ENCODE results near the gene TMEM245.
"Not testable (repeated sequence)": the region's sequence is repeated elsewhere in the genome, so short reads cannot be mapped to it uniquely, and the experiment has no call there.

TMEM245 gene

GRCh38 chr9:109133533-109133932, 13.8 kb upstream of the TMEM245 start:
- DNase-seq (ENCODE audit: low read depth, low spot score): no peak

GRCh38 chr9:109132567-109133021, 12.8 kb upstream of the TMEM245 start:
- no peak for DNase-seq (ENCODE audit: low read depth, low spot score)

- DNase-seq (ENCODE audit: low read depth, low spot score): no peak
Observed at GRCh38 chr9:109129470-109130197, 9.9 kb upstream of the TMEM245 start.

GRCh38 chr9:109126671-109127070, 6.9 kb upstream of the TMEM245 start:
- DNase-seq (ENCODE audit: low read depth, low spot score): not testable (repeated sequence)

GRCh38 chr9:109124121-109124520, 4.4 kb upstream of the TMEM245 start:
- no peak for DNase-seq (ENCODE audit: low read depth, low spot score)

GRCh38 chr9:109122726-109123621, 3.2 kb upstream of the TMEM245 start:
- DNase-seq (ENCODE audit: low read depth, low spot score): no peak

GRCh38 chr9:109121232-109121796, 1.6 kb upstream of the TMEM245 start:
- DNase-seq (ENCODE audit: low read depth, low spot score): no peak

- no peak for DNase-seq (ENCODE audit: low read depth, low spot score)
Observed at GRCh38 chr9:109120204-109120789, 550 bp upstream of the TMEM245 start.

GRCh38 chr9:109118808-109119438, 824 bp downstream of the TMEM245 start:
- DNase-seq (ENCODE audit: low read depth, low spot score): no peak

GRCh38 chr9:109117856-109118807, 1.6 kb downstream of the TMEM245 start:
- DNase-seq (ENCODE audit: low read depth, low spot score): no peak

- no peak for DNase-seq (ENCODE audit: low read depth, low spot score)
Observed at GRCh38 chr9:109115931-109116526, 3.7 kb downstream of the TMEM245 start.

GRCh38 chr9:109114670-109115069, 5.1 kb downstream of the TMEM245 start:
- DNase-seq (ENCODE audit: low read depth, low spot score): no peak

GRCh38 chr9:109113892-109114609, 5.7 kb downstream of the TMEM245 start:
- no peak for DNase-seq (ENCODE audit: low read depth, low spot score)

GRCh38 chr9:109113254-109113653, 6.5 kb downstream of the TMEM245 start:
- no peak for DNase-seq (ENCODE audit: low read depth, low spot score)

- no peak for DNase-seq (ENCODE audit: low read depth, low spot score)
Observed at GRCh38 chr9:109110329-109111021, 9.3 kb downstream of the TMEM245 start.

- no peak for DNase-seq (ENCODE audit: low read depth, low spot score)
Observed at GRCh38 chr9:109109967-109110328, 9.8 kb downstream of the TMEM245 start.

- DNase-seq (ENCODE audit: low read depth, low spot score): no peak
Observed at GRCh38 chr9:109108318-109108717, 11.4 kb downstream of the TMEM245 start.

GRCh38 chr9:109107402-109108240, 12.1 kb downstream of the TMEM245 start:
- DNase-seq (ENCODE audit: low read depth, low spot score): no peak
